ENCODE measurements around the gene SHPK. TPM values are rescaled to one million over a fixed set of nuclear protein-coding genes. Genes with fewer than 3 reads are reported as not detected.
A peak's percentile ranks its signal among the peaks of the same experiment; 100 is the strongest.

Gene SHPK
- total and polyA plus RNA-seq, 12 donors = 2.3 to 7.6 (median 4.2) TPM

GRCh38 chr17:3594976-3595375 is 41.1 kb downstream of the SHPK start:
- DNase-seq (no peak), ATAC-seq (no peak)
- Histone ChIP-seq H3K4me1 (peaks cover 5 to 20% (median 13%) of the 10 kb centered on the region in 9 donors), H3K4me3 (no peak overlapping the region), H3K27ac (peak overlapping the region in 4 of 10 donors; percentile 35 to 78 (median 47)), H3K9me3 (no peaks in the 10 kb centered on the region), H3K27me3 (no peaks in the 10 kb centered on the region), H3K36me3 (peaks cover 0 to 36% (median 8%) of the 10 kb centered on the region in 9 donors)
- 67 to 68% methylated on average over 15 of the region's 15 CpGs for WGBS, 2 donors
- TF ChIP-seq CTCF (IDR thresholded peaks at IDR 0.05) = no peak
- intact Hi-C loops (cut with DNase I) = no loop called here

- WGBS, 2 donors = 30 to 43% methylated on average over 11 of the region's 11 CpGs
- Histone ChIP-seq H3K27me3 (no peaks in the 10 kb centered on the region), H3K4me3 (no peak overlapping the region), H3K36me3 (peaks cover 0 to 43% (median 15%) of the 10 kb centered on the region in 9 donors), H3K27ac (peak overlapping the region in 7 of 10 donors; percentile 23 to 78 (median 42)), H3K4me1 (peaks cover 5 to 20% (median 13%) of the 10 kb centered on the region in 9 donors), H3K9me3 (no peaks in the 10 kb centered on the region)
- no peak for TF ChIP-seq CTCF (IDR thresholded peaks at IDR 0.05)
- DNase-seq (peak; percentile 32 to 39), ATAC-seq (peak; percentile 29 to 74 (median 57))
- intact Hi-C loops (cut with DNase I) = no loop called here
Measured at GRCh38 chr17:3594051-3594800, 41.8 kb downstream of the SHPK start.

- Histone ChIP-seq H3K4me3 (no peak overlapping the region), H3K27me3 (no peaks in the 10 kb centered on the region), H3K4me1 (peaks cover 5 to 20% (median 13%) of the 10 kb centered on the region in 9 donors), H3K36me3 (peaks cover 0 to 52% (median 15%) of the 10 kb centered on the region in 9 donors), H3K9me3 (no peaks in the 10 kb centered on the region), H3K27ac (peak overlapping the region in 3 of 10 donors; percentile 55 to 78 (median 68))
- ATAC-seq (no peak), DNase-seq (no peak)
- intact Hi-C loops (cut with DNase I) = no loop called here
- no peak for TF ChIP-seq CTCF (IDR thresholded peaks at IDR 0.05)
- 95% methylated on average over 5 of the region's 5 CpGs for WGBS, 2 donors
Measured at GRCh38 chr17:3593384-3593783, 42.7 kb downstream of the SHPK start.

- intact Hi-C loops (cut with DNase I) = no loop called here
- no peak overlapping the region for H3K27ac ChIP-seq
- H3K4me3 ChIP-seq = no peak overlapping the region
- 94% methylated on average over 15 of the region's 15 CpGs for WGBS, 2 donors
- no peaks in the 10 kb centered on the region for H3K27me3 ChIP-seq
- no peaks in the 10 kb centered on the region for H3K9me3 ChIP-seq
- TF ChIP-seq CTCF (IDR thresholded peaks at IDR 0.05) = no peak
- peaks cover 5 to 20% (median 13%) of the 10 kb centered on the region in 9 donors for H3K4me1 ChIP-seq
- ATAC-seq = no peak
- peaks cover 0 to 57% (median 21%) of the 10 kb centered on the region in 9 donors for H3K36me3 ChIP-seq
- DNase-seq = no peak
Measured at GRCh38 chr17:3592216-3592860, 43.7 kb downstream of the SHPK start.
